H9 (cell line): ENCODE data around the gene GVQW3. TPM values are rescaled to one million over a fixed set of nuclear protein-coding genes. Genes with fewer than 3 reads are reported as not detected.

ENCODE experiments used
- DNase-seq: peaks from one replicate; pipeline ENCODE4 v3.0.0-alpha.2; 2017
- H2AFZ ChIP-seq: one replicate; pipeline ENCODE4 v1.6.1; 2013; ENCODE audit warnings: mild to moderate bottlenecking, low read length, control low read depth, moderate library complexity
- H2AK5ac ChIP-seq: 2 replicates; pipeline ENCODE4 v1.6.1; 2013; ENCODE audit warnings: low read length, control low read depth, mixed read lengths; ENCODE audit not compliant: insufficient read length
- H2BK120ac ChIP-seq: one replicate; pipeline ENCODE4 v1.6.1; 2013; ENCODE audit warnings: low read depth, mild to moderate bottlenecking, low read length, control low read depth, inconsistent platforms; ENCODE audit not compliant: poor library complexity, severe bottlenecking
- H2BK12ac ChIP-seq: 2 replicates; pipeline ENCODE4 v1.6.1; 2013; ENCODE audit warnings: low read length, control low read depth, mixed read lengths, low read depth; ENCODE audit not compliant: insufficient read length
- H2BK15ac ChIP-seq: 2 replicates; pipeline ENCODE4 v1.6.1; 2013; ENCODE audit warnings: low read depth, low read length, control low read depth
- H2BK20ac ChIP-seq: one replicate; pipeline ENCODE4 v1.6.1; 2013; ENCODE audit warnings: low read depth, mild to moderate bottlenecking, low read length, control low read depth, inconsistent platforms; ENCODE audit not compliant: poor library complexity, severe bottlenecking
- H2BK5ac ChIP-seq: 2 replicates; pipeline ENCODE4 v1.6.1; 2013; ENCODE audit warnings: low read length, control low read depth, mixed read lengths; ENCODE audit not compliant: insufficient read length
- H3K14ac ChIP-seq: 2 replicates; pipeline ENCODE4 v1.6.1; 2013; ENCODE audit warnings: low read length, control low read depth; ENCODE audit not compliant: insufficient read depth
- H3K18ac ChIP-seq: 2 replicates; pipeline ENCODE4 v1.6.1; 2013; ENCODE audit warnings: low read depth, mild to moderate bottlenecking, mixed read lengths, low read length, control low read depth; ENCODE audit not compliant: insufficient read length
- H3K23ac ChIP-seq: 2 replicates; pipeline ENCODE4 v1.6.1; 2013; ENCODE audit warnings: low read length, control low read depth, mixed read lengths, low read depth; ENCODE audit not compliant: insufficient read length
- H3K23me2 ChIP-seq: 2 replicates; pipeline ENCODE4 v1.6.1; 2013; ENCODE audit warnings: low read depth, mild to moderate bottlenecking, mixed read lengths, low read length, control low read depth; ENCODE audit not compliant: insufficient read length, poor library complexity, severe bottlenecking
- H3K27ac ChIP-seq: 2 replicates; pipeline ENCODE4 v1.5.1; 2013; ENCODE audit warnings: low read length, control low read depth, mixed read lengths, low read depth; ENCODE audit not compliant: insufficient read length
- H3K27me3 ChIP-seq: 2 replicates; pipeline ENCODE4 v1.6.1; 2013; ENCODE audit warnings: low read length, control low read depth, inconsistent platforms; ENCODE audit not compliant: insufficient read depth
- H3K4ac ChIP-seq: 2 replicates; pipeline ENCODE4 v1.6.1; 2013; ENCODE audit warnings: low read depth, mild to moderate bottlenecking, control low read depth, inconsistent platforms, low read length, moderate library complexity
- H3K4me1 ChIP-seq: 2 replicates; pipeline ENCODE4 v1.6.1; 2013; ENCODE audit warnings: low read length, control low read depth, inconsistent platforms; ENCODE audit not compliant: insufficient read depth
- H3K4me2 ChIP-seq: 2 replicates; pipeline ENCODE4 v1.6.1; 2013; ENCODE audit warnings: low read length, control low read depth, mixed read lengths; ENCODE audit not compliant: insufficient read length, insufficient read depth
- H3K56ac ChIP-seq: 2 replicates; pipeline ENCODE4 v1.6.1; 2013; ENCODE audit warnings: low read depth, mild to moderate bottlenecking, mixed read lengths, low read length, control low read depth; ENCODE audit not compliant: insufficient read length
- H3K79me1 ChIP-seq: 2 replicates; pipeline ENCODE4 v1.6.1; 2013; ENCODE audit warnings: low read depth, mild to moderate bottlenecking, moderate library complexity, low read length, control low read depth, inconsistent platforms; ENCODE audit not compliant: insufficient read depth, poor library complexity, severe bottlenecking
- H3K79me2 ChIP-seq: 2 replicates; pipeline ENCODE4 v1.6.1; 2013; ENCODE audit warnings: low read length, control low read depth, inconsistent platforms; ENCODE audit not compliant: insufficient read depth
- H3K9ac ChIP-seq: 2 replicates; pipeline ENCODE4 v1.6.1; 2013; ENCODE audit warnings: low read length, control low read depth, mixed read lengths; ENCODE audit not compliant: insufficient read length; ENCODE audit errors: extremely low read depth
- H3K9me3 ChIP-seq: one replicate; pipeline ENCODE4 v1.6.1; 2013; ENCODE audit warnings: low read depth, low read length, inconsistent platforms; ENCODE audit not compliant: control insufficient read depth
- H3T11ph ChIP-seq: one replicate; pipeline ENCODE4 v1.6.1; 2013; ENCODE audit warnings: mild to moderate bottlenecking, low read length, control low read depth, inconsistent platforms
- H4K20me1 ChIP-seq: one replicate; pipeline ENCODE4 v1.6.1; 2013; ENCODE audit not compliant: control insufficient read depth, insufficient read length, insufficient read depth
- H4K5ac ChIP-seq: 2 replicates; pipeline ENCODE4 v1.6.1; 2013; ENCODE audit warnings: low read depth, mild to moderate bottlenecking, mixed read lengths, low read length, control low read depth; ENCODE audit not compliant: insufficient read length
- H4K8ac ChIP-seq: replicated peaks from 2 replicates; pipeline ENCODE4 v1.6.1; 2013; ENCODE audit warnings: low read length, control low read depth, mixed read lengths, low read depth; ENCODE audit not compliant: insufficient read length
- H4K91ac ChIP-seq: 2 replicates; pipeline ENCODE4 v1.6.1; 2013; ENCODE audit warnings: low read depth, mild to moderate bottlenecking, moderate library complexity, mixed read lengths, low read length, control low read depth; ENCODE audit not compliant: insufficient read length
- H3K27ac Mint-ChIP-seq, 3 experiments: 2 replicates in 2 of 3; 3 replicates in 1 of 3; pipeline ENCODE4 v1.8.0; 2020 to 2021; ENCODE audit warnings: mixed read lengths in 3 of 3, mild to moderate bottlenecking in 1 of 3, moderate library complexity in 1 of 3
- H3K27me3 Mint-ChIP-seq: 2 replicates; pipeline ENCODE4 v1.8.0; 2021; ENCODE audit warnings: low read depth, mild to moderate bottlenecking, moderate library complexity, mixed read lengths
- H3K36me3 Mint-ChIP-seq, 3 experiments: 2 replicates in 2 of 3; 3 replicates in 1 of 3; pipeline ENCODE4 v1.8.0; 2020 to 2021; ENCODE audit warnings: low read depth in 3 of 3, mixed read lengths in 3 of 3; ENCODE audit not compliant: insufficient read depth in 1 of 3
- H3K4me1 Mint-ChIP-seq, 2 experiments: 2 replicates each; pipeline ENCODE4 v1.8.0; 2020; ENCODE audit warnings: mixed read lengths in 2 of 2
- H3K4me3 Mint-ChIP-seq, 2 experiments: 2 replicates in 1 of 2; 3 replicates in 1 of 2; pipeline ENCODE4 v1.8.0; 2020 to 2021; ENCODE audit warnings: mild to moderate bottlenecking in 2 of 2, mixed read lengths in 2 of 2, moderate library complexity in 1 of 2
- H3K9me3 Mint-ChIP-seq, 2 experiments: 2 replicates in 1 of 2; 3 replicates in 1 of 2; pipeline ENCODE4 v1.8.0; 2020; ENCODE audit warnings: mild to moderate bottlenecking in 2 of 2, mixed read lengths in 2 of 2, moderate library complexity in 1 of 2
- total RNA-seq: library from RNA; stranded (reverse); gene quantifications from 2 replicates; pipeline ENCODE4 v1.2.1, GENCODE V29; 2021
- TF ChIP-seq, protein P1 (sequence below): fragments of 200-600 bp; sonication (generic); conservative IDR thresholded peaks from 3 replicates; pipeline ENCODE4 v1.8.0; 2021; ENCODE audit warnings: antibody characterized with exemption, mild to moderate bottlenecking

Gene GVQW3
- total RNA-seq, 1 experiment from 2014 or later, result 4.5 TPM

- no peak overlapping the region for H2AK5ac ChIP-seq
- Mint-ChIP-seq H3K36me3 (peaks cover 10 to 19% (median 16%) of the 10 kb centered on the region in 3 experiments; a peak in 6 of 7 replicates), H3K4me1 (peaks cover 6 to 11% of the 10 kb centered on the region in 2 experiments; a peak in 3 of 4 replicates), H3K27ac (no peak overlapping the region), H3K9me3 (no peaks in the 10 kb centered on the region), H3K27me3 (no peaks in the 10 kb centered on the region), H3K4me3 (no peak overlapping the region)
- H3K18ac ChIP-seq, result no peak overlapping the region
- H3K23ac ChIP-seq, result no peak overlapping the region
- H3K4me1 ChIP-seq, result no peaks in the 10 kb centered on the region
- H4K5ac ChIP-seq, result no peak overlapping the region
- H3K4me2 ChIP-seq, result no peak overlapping the region
- H4K91ac ChIP-seq, result no peak overlapping the region
- H3K14ac ChIP-seq, result no peak overlapping the region
- H2BK5ac ChIP-seq, result no peak overlapping the region
- no peaks in the 10 kb centered on the region for H3K79me2 ChIP-seq
- TF ChIP-seq, protein P1, sequence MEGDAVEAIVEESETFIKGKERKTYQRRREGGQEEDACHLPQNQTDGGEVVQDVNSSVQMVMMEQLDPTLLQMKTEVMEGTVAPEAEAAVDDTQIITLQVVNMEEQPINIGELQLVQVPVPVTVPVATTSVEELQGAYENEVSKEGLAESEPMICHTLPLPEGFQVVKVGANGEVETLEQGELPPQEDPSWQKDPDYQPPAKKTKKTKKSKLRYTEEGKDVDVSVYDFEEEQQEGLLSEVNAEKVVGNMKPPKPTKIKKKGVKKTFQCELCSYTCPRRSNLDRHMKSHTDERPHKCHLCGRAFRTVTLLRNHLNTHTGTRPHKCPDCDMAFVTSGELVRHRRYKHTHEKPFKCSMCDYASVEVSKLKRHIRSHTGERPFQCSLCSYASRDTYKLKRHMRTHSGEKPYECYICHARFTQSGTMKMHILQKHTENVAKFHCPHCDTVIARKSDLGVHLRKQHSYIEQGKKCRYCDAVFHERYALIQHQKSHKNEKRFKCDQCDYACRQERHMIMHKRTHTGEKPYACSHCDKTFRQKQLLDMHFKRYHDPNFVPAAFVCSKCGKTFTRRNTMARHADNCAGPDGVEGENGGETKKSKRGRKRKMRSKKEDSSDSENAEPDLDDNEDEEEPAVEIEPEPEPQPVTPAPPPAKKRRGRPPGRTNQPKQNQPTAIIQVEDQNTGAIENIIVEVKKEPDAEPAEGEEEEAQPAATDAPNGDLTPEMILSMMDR, result no peak
- no peak overlapping the region for H3K56ac ChIP-seq
- no peak overlapping the region for H2BK120ac ChIP-seq
- no peak overlapping the region for H3K27ac ChIP-seq
- no peak overlapping the region for H3K9ac ChIP-seq
- H2AFZ ChIP-seq, result no peak overlapping the region
- no peak overlapping the region for H2BK12ac ChIP-seq
- H3K9me3 ChIP-seq, result no peaks in the 10 kb centered on the region
- no peak overlapping the region for H3K4ac ChIP-seq
- H4K20me1 ChIP-seq, result no peaks in the 10 kb centered on the region
- H2BK15ac ChIP-seq, result no peak overlapping the region
- H3K79me1 ChIP-seq, result peaks cover 2% of the 10 kb centered on the region
- no peaks in the 10 kb centered on the region for H3K23me2 ChIP-seq
- DNase-seq, result no peak
- H3K27me3 ChIP-seq, result no peaks in the 10 kb centered on the region
- no peak overlapping the region for H2BK20ac ChIP-seq
- no peak overlapping the region for H3T11ph ChIP-seq
- H4K8ac ChIP-seq, result no peak overlapping the region
Measured at GRCh38 chr11:76361374-76361773, 19.7 kb upstream of the GVQW3 start.
